ENCODE data around the gene CD2. TPM values are rescaled to one million over a fixed set of nuclear protein-coding genes. Genes with fewer than 3 reads are reported as not detected.

The CD2 gene
- total RNA-seq, 1 donor from 2014 or later = 0.51 TPM

DNA sequence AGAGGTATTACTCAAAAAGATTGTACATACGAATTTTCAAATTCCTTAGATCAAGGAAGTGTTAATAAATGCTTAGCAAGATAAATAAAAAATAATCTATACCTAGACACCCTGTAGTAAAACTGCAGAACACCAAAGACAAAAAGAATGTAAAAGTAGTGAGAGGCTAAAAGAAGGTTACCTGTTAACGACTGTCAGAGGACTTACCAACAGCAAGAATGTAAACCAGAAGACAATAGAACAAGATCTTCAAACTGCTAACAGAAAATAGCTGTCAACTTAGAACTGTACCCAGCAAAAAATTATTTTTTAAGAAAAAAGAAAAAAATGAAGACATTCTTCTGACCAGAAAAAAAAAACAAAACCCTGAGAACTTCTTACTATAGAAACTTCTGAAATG, 51.2 kb downstream of the CD2 start:
- no peak for ATAC-seq (ENCODE audit: poor library complexity)
- DNase-seq = no peak
- intact Hi-C loops (cut with DNase I) = no loop called here

DNA sequence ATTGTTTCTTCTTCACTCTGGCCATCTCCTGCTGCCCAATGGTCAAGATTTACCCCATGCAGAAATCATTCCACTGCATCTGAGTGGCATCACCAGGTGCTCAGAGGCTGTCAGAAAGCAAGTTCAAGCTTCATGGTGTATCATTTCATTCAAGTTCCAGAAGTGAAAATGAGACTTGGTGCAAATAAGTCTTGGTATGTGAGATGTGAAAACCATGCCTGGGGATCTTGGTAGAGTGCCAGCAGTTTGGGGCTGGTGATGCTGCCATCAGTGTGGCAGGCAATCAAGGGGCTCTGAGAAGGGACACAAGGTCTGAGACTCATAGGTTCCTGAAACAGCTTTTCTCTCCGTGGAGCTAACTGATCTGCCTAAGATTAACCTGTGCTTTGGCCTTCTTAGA, 52.0 kb downstream of the CD2 start:
- intact Hi-C loops (cut with DNase I) = no loop called here
- no peak for DNase-seq
- ATAC-seq (ENCODE audit: poor library complexity) = no peak

GRCh38 chr1:116806671-116807070, 52.4 kb downstream of the CD2 start:
- intact Hi-C loops (cut with DNase I) = no loop called here
- ATAC-seq (ENCODE audit: poor library complexity) (no peak), DNase-seq (no peak)

DNA sequence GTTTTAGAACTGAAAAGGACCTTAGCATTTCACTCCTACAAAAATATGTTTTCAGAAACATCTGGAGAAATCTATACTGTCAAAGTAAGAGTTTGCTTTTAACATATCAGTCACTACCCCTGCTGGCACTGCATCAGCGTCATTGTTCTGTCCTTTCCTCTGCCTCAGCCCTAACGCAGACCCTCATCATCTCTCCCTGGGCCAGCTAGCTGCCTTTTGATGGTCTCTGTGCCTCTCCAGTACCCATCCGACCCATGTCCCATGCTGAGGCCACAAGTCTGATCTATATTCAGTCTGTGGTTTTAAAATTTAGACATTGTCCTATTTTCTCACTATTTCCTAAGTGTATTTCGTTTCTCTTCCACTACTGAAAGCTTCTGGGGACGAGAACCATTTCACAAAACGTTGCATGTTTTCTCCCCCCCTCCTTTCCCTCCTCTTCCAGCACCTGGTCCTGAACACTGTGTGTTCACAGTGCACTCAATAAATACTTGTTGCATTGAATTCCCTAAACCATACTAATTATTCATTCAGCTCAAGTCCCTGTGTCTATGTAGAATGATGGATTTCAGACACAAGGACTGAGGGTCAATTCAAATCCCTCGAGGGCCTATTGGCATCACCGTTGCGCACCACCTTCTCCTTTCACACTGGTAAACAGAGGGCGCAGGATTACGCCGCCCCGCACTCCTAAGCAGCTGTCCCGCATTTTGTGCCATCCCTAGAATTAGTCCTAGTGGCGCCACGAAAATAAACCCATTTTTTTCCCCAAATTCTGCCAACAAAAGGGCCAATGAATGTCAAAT, 53.4 kb downstream of the CD2 start:
- intact Hi-C loops (cut with DNase I) = no loop called here
- ATAC-seq (ENCODE audit: poor library complexity) (no peak), DNase-seq (no peak)

GRCh38 chr1:116808200-116808847, 54.1 kb downstream of the CD2 start:
- intact Hi-C loops (cut with DNase I) = no loop called here
- no peak for DNase-seq
- ATAC-seq (ENCODE audit: poor library complexity) = no peak

GRCh38 chr1:116808848-116809508, 54.7 kb downstream of the CD2 start:
- no peak for ATAC-seq (ENCODE audit: poor library complexity)
- intact Hi-C loops (cut with DNase I) = no loop called here
- DNase-seq = no peak

DNA sequence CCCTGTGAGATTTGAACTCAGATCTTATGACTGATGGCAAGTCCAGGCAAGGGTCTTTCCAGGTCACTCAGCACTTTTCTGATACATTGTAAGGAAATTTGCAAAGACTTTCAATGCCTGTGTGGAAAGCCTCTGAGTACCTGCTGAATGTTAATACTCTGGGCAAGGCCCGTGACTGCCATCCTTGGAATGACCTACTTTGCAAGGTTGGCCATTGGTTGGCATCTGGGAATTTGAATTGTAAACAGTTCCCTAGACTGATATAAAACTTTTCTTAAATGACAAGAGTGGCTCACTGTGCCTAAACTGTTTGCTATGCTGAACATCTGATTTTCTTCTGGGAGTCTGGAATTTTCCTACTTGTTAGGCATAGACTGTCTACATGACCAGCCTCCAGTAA, 57.1 kb downstream of the CD2 start:
- no peak for ATAC-seq (ENCODE audit: poor library complexity)
- no peak for DNase-seq
- intact Hi-C loops (cut with DNase I) = no loop called here

DNA sequence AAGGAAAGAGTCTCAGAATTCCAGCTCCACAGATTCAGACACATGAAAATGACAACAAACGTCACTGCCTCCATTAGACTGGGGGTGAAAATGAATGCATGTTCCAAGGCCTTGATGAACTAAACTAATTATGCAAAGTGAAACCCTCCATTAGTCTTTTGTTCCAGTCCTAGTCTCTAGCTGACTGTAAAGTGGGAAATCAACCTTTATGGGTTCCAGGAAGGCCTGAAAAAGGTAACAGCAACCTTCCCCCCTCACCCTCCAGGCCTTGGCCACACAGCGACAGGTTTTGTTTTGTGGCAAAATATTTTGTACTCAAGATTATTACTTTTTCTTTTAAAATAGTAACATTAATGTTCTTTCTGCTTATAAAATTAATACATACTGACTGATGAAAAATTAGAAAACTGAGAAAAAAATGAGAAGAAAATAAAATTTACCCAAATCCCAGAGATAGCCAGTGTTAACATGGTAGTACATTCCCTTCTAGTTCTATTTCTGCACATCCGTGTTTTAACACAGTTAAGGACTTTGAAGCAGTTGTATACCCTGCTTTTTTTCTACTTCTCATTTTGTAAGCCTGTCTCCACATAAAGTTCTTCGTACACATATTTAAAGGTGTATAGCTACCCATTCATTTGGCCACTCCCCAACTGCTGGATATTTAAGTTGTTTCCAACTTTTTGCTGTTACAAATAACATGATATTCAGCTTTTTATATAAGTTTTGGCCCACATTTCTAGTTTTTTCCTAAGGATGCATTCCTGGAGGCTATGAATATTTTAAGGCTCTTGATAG, 60.9 kb downstream of the CD2 start:
- no peak for ATAC-seq (ENCODE audit: poor library complexity)
- no peak for DNase-seq
- intact Hi-C loops (cut with DNase I) = no loop called here

GRCh38 chr1:116817582-116818064, 63.4 kb downstream of the CD2 start:
- intact Hi-C loops (cut with DNase I) = no loop called here

More at GRCh38 chr1:116817582-116818064, 63.4 kb downstream of the CD2 start:
- ATAC-seq (ENCODE audit: poor library complexity) (no peak), DNase-seq (no peak)

Other genes with a start within 250 kb of the CD2 start
- 31.3 TPM for gene CD58, start 183.4 kb upstream of the CD2 start, total RNA-seq
- 17.5 TPM for gene IGSF3, start 86.7 kb upstream of the CD2 start, total RNA-seq
- gene PTGFRN, start 155.5 kb downstream of the CD2 start, total RNA-seq = 81.5 TPM
- 1.0 TPM for gene CD101, start 247.3 kb downstream of the CD2 start, total RNA-seq

Data from Right ventricle myocardium superior (tissue), 1 donor.